Loucy (cell line): Measurements from ENCODE around the gene FOXP4.

Experiments
- EZH2phosphoT487 ChIP-seq: fragments of 200-600 bp; IDR thresholded peaks from 2 replicates; pipeline ENCODE4 v1.6.1; 2018; ENCODE audit warnings: antibody characterized with exemption, mild to moderate bottlenecking, moderate library complexity, borderline replicate concordance
- TF ChIP-seq, protein P1 (sequence below): fragments of 200-600 bp; sonication (generic); conservative IDR thresholded peaks from 2 replicates; pipeline ENCODE4 v1.5.1; 2014; ENCODE audit warnings: mild to moderate bottlenecking, antibody characterized with exemption, low read length

GRCh38 chr6:41644297-41644879 lies 98.2 kb downstream of the FOXP4 start:
- TF ChIP-seq, protein P1, sequence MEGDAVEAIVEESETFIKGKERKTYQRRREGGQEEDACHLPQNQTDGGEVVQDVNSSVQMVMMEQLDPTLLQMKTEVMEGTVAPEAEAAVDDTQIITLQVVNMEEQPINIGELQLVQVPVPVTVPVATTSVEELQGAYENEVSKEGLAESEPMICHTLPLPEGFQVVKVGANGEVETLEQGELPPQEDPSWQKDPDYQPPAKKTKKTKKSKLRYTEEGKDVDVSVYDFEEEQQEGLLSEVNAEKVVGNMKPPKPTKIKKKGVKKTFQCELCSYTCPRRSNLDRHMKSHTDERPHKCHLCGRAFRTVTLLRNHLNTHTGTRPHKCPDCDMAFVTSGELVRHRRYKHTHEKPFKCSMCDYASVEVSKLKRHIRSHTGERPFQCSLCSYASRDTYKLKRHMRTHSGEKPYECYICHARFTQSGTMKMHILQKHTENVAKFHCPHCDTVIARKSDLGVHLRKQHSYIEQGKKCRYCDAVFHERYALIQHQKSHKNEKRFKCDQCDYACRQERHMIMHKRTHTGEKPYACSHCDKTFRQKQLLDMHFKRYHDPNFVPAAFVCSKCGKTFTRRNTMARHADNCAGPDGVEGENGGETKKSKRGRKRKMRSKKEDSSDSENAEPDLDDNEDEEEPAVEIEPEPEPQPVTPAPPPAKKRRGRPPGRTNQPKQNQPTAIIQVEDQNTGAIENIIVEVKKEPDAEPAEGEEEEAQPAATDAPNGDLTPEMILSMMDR, result no peak
- no peak for TF ChIP-seq EZH2phosphoT487
